Spinal cord (tissue), 10 donors: ENCODE measurements around the gene KLHDC7A. TPM values are rescaled to one million over a fixed set of nuclear protein-coding genes. Genes with fewer than 3 reads are reported as not detected.

Experiments used
- DNase-seq, 6 donors: peaks; one replicate each; pipeline versions ENCODE4 v3.0.0 to v3.0.0-alpha.2; 2013 to 2015; ENCODE audit warnings: low spot score in 6 of 6, low read depth in 4 of 6
- H3K27ac ChIP-seq: one replicate; pipeline ENCODE4 v1.5.1; 2013; ENCODE audit warnings: low read depth, low read length, control low read depth
- H3K27me3 ChIP-seq: one replicate; pipeline ENCODE4 v1.6.1; 2013; ENCODE audit warnings: low read length; ENCODE audit not compliant: control insufficient read depth, insufficient read depth
- H3K36me3 ChIP-seq: one replicate; pipeline ENCODE4 v1.6.1; 2013; ENCODE audit warnings: low read length; ENCODE audit not compliant: control insufficient read depth, insufficient read depth
- H3K4me1 ChIP-seq: one replicate; pipeline ENCODE4 v1.6.1; 2013; ENCODE audit warnings: low read length; ENCODE audit not compliant: control insufficient read depth, insufficient read depth
- H3K4me3 ChIP-seq: one replicate; pipeline ENCODE4 v1.5.1; 2013; ENCODE audit warnings: low read depth, low read length, control low read depth
- H3K9me3 ChIP-seq: one replicate; pipeline ENCODE4 v1.6.1; 2013; ENCODE audit warnings: low read length; ENCODE audit not compliant: control insufficient read depth, insufficient read depth
- WGBS: methylation state at CpG from one replicate; pipeline ENCODE4 v1.1.5; 2013; ENCODE audit warnings: missing lambda C conversion rate; ENCODE audit not compliant: insufficient coverage; 5-methylcytosine and 5-hydroxymethylcytosine counted together
- polyA plus RNA-seq, 2 donors: library from polyadenylated mRNA; unstranded; fragments of 120-200 nt; gene quantifications; one replicate each; pipeline ENCODE4 v1.2.1, GENCODE V29; 2013; ENCODE audit not compliant: insufficient read length in 2 of 2
- total RNA-seq, 2 donors: library from RNA; depleted of rRNA in 1 of 2; stranded (reverse); fragments of 120-200 nt in 1 of 2; fragments of >200 nt in 1 of 2; gene quantifications; one replicate each; pipeline versions ENCODE4 v1.2.3 to v1.2.4, GENCODE V29; 2013 to 2014
- donor health status: healthy.

KLHDC7A gene
- total and polyA plus RNA-seq, 4 donors, result 0.08 to 5.3 (median 0.35) TPM

GRCh38 chr1:18501833-18502232 is 21.1 kb downstream of the KLHDC7A start:
- H3K36me3 ChIP-seq, result no peaks in the 10 kb centered on the region
- H3K27me3 ChIP-seq, result no peaks in the 10 kb centered on the region
- no peak overlapping the region for H3K27ac ChIP-seq
- H3K9me3 ChIP-seq, result no peaks in the 10 kb centered on the region
- no peak overlapping the region for H3K4me3 ChIP-seq
- 100% methylated on average over 1 of the region's 4 CpGs for WGBS
- no peaks in the 10 kb centered on the region for H3K4me1 ChIP-seq
- DNase-seq, result no peak

GRCh38 chr1:18504609-18505008 is 23.9 kb downstream of the KLHDC7A start:
- no peaks in the 10 kb centered on the region for H3K4me1 ChIP-seq
- H3K4me3 ChIP-seq, result no peak overlapping the region
- H3K36me3 ChIP-seq, result no peaks in the 10 kb centered on the region
- H3K27ac ChIP-seq, result no peak overlapping the region
- no peak for DNase-seq
- no peaks in the 10 kb centered on the region for H3K27me3 ChIP-seq
- no peaks in the 10 kb centered on the region for H3K9me3 ChIP-seq
- no CpG with 5 or more reads among the region's 3 CpGs for WGBS

- Histone ChIP-seq H3K27ac (no peak overlapping the region), H3K36me3 (no peaks in the 10 kb centered on the region), H3K4me1 (no peaks in the 10 kb centered on the region), H3K4me3 (no peak overlapping the region), H3K9me3 (no peaks in the 10 kb centered on the region), H3K27me3 (no peaks in the 10 kb centered on the region)
- DNase-seq, result no peak
Observed at GRCh38 chr1:18505666-18506065, 24.9 kb downstream of the KLHDC7A start.

GRCh38 chr1:18508084-18508483 is 27.4 kb downstream of the KLHDC7A start:
- Histone ChIP-seq H3K4me1 (no peaks in the 10 kb centered on the region), H3K4me3 (no peak overlapping the region), H3K36me3 (no peaks in the 10 kb centered on the region), H3K27ac (no peak overlapping the region), H3K9me3 (no peaks in the 10 kb centered on the region), H3K27me3 (no peaks in the 10 kb centered on the region)
- no CpG with 5 or more reads among the region's 1 CpG for WGBS
- no peak for DNase-seq

GRCh38 chr1:18511149-18511873 is 30.6 kb downstream of the KLHDC7A start:
- Histone ChIP-seq H3K27me3 (no peaks in the 10 kb centered on the region), H3K36me3 (no peaks in the 10 kb centered on the region), H3K4me1 (no peaks in the 10 kb centered on the region), H3K27ac (no peak overlapping the region), H3K9me3 (peaks cover 1% of the 10 kb centered on the region), H3K4me3 (no peak overlapping the region)
- 50% methylated on average over 1 of the region's 5 CpGs for WGBS
- peak in 2 of 6 donors; percentile 51 to 75 for DNase-seq

GRCh38 chr1:18511874-18512150 is 31.1 kb downstream of the KLHDC7A start:
- peak in 2 of 6 donors; percentile 62 to 63 for DNase-seq
- H3K27ac ChIP-seq, result no peak overlapping the region
- no peak overlapping the region for H3K4me3 ChIP-seq
- H3K9me3 ChIP-seq, result peaks cover 5% of the 10 kb centered on the region
- no peaks in the 10 kb centered on the region for H3K27me3 ChIP-seq
- no peaks in the 10 kb centered on the region for H3K4me1 ChIP-seq
- WGBS, result 28% methylated on average over 3 of the region's 5 CpGs
- H3K36me3 ChIP-seq, result no peaks in the 10 kb centered on the region

- no peak for DNase-seq
- no peak overlapping the region for H3K27ac ChIP-seq
- H3K27me3 ChIP-seq, result no peaks in the 10 kb centered on the region
- 47% methylated on average over 4 of the region's 9 CpGs for WGBS
- H3K9me3 ChIP-seq, result peaks cover 7% of the 10 kb centered on the region
- H3K4me1 ChIP-seq, result no peaks in the 10 kb centered on the region
- H3K36me3 ChIP-seq, result no peaks in the 10 kb centered on the region
- no peak overlapping the region for H3K4me3 ChIP-seq
Observed at GRCh38 chr1:18512883-18513282, 32.2 kb downstream of the KLHDC7A start.

GRCh38 chr1:18513995-18514394 is 33.3 kb downstream of the KLHDC7A start:
- Histone ChIP-seq H3K27me3 (no peaks in the 10 kb centered on the region), H3K27ac (no peak overlapping the region), H3K36me3 (no peaks in the 10 kb centered on the region), H3K4me3 (no peak overlapping the region), H3K4me1 (no peaks in the 10 kb centered on the region), H3K9me3 (peaks cover 7% of the 10 kb centered on the region)
- DNase-seq, result no peak
- no CpG with 5 or more reads among the region's 1 CpG for WGBS

- Histone ChIP-seq H3K9me3 (peaks cover 7% of the 10 kb centered on the region), H3K4me1 (no peaks in the 10 kb centered on the region), H3K36me3 (no peaks in the 10 kb centered on the region), H3K27ac (no peak overlapping the region), H3K27me3 (no peaks in the 10 kb centered on the region), H3K4me3 (no peak overlapping the region)
- no CpG with 5 or more reads among the region's 1 CpG for WGBS
- no peak for DNase-seq
Observed at GRCh38 chr1:18515120-18515667, 34.5 kb downstream of the KLHDC7A start.

- H3K4me1 ChIP-seq, result no peaks in the 10 kb centered on the region
Observed at GRCh38 chr1:18516473-18516872, 35.7 kb downstream of the KLHDC7A start.

More at GRCh38 chr1:18516473-18516872, 35.7 kb downstream of the KLHDC7A start:
- Histone ChIP-seq H3K27me3 (no peaks in the 10 kb centered on the region), H3K36me3 (no peaks in the 10 kb centered on the region), H3K4me3 (no peak overlapping the region), H3K9me3 (peaks cover 7% of the 10 kb centered on the region), H3K27ac (no peak overlapping the region)
- no CpG with 5 or more reads among the region's 1 CpG for WGBS
- DNase-seq, result no peak
